OCI-LY1 (cell line): ENCODE measurements around the gene EDN3.

Experiments used
- H2AFZ ChIP-seq: fragments of 200-600 bp; sonication (generic), shearing (Covaris generic); 2 replicates; pipeline ENCODE4 v1.6.0; 2014; ENCODE audit warnings: antibody characterized with exemption, mild to moderate bottlenecking, low read length
- H3F3A ChIP-seq: fragments of 200-600 bp; sonication (generic), shearing (Covaris generic); 2 replicates; pipeline ENCODE4 v1.6.0; 2014; ENCODE audit warnings: mild to moderate bottlenecking, antibody characterized with exemption, low read length, moderate library complexity; ENCODE audit not compliant: insufficient read depth
- H3K27ac ChIP-seq: fragments of 200-600 bp; sonication (generic); 2 replicates; pipeline ENCODE4 v1.5.1; 2014; ENCODE audit warnings: low read length, mixed run types, mild to moderate bottlenecking, low read depth; ENCODE audit not compliant: poor library complexity, severe bottlenecking
- H3K27me3 ChIP-seq: fragments of 200-600 bp; sonication (generic); 2 replicates; pipeline ENCODE4 v1.6.0; 2014; ENCODE audit warnings: antibody characterized with exemption, mild to moderate bottlenecking, low read length, moderate library complexity; ENCODE audit not compliant: insufficient read depth
- H3K36me3 ChIP-seq: fragments of 200-600 bp; sonication (generic); 2 replicates; pipeline ENCODE4 v1.6.1; 2014; ENCODE audit warnings: mild to moderate bottlenecking, antibody characterized with exemption, low read length, moderate library complexity, mixed read lengths; ENCODE audit not compliant: insufficient read depth
- H3K4me1 ChIP-seq: fragments of 200-600 bp; sonication (generic); 2 replicates; pipeline ENCODE4 v1.5.1; 2014; ENCODE audit warnings: mild to moderate bottlenecking, low read length, moderate library complexity; ENCODE audit not compliant: insufficient read depth, severe bottlenecking
- H3K4me2 ChIP-seq: fragments of 200-600 bp; sonication (generic), shearing (Covaris generic); 2 replicates; pipeline ENCODE4 v1.6.1; 2014; ENCODE audit warnings: low read length
- H3K4me3 ChIP-seq: fragments of 200-600 bp; sonication (generic); 2 replicates; pipeline ENCODE4 v1.5.1; 2014; ENCODE audit warnings: low read length, low read depth, mild to moderate bottlenecking, mixed read lengths; ENCODE audit not compliant: poor library complexity, severe bottlenecking
- H3K79me2 ChIP-seq: fragments of 200-600 bp; shearing (Covaris generic); 2 replicates; pipeline ENCODE4 v1.6.1; 2016; ENCODE audit warnings: mixed run types, low read length, mixed read lengths; ENCODE audit not compliant: insufficient read depth
- H3K9ac ChIP-seq: fragments of 200-600 bp; sonication (generic), shearing (Covaris generic); 2 replicates; pipeline ENCODE4 v1.6.1; 2014; ENCODE audit warnings: mild to moderate bottlenecking, low read length, mixed read lengths
- H3K9me2 ChIP-seq: fragments of 200-600 bp; sonication (generic), shearing (Covaris generic); 2 replicates; pipeline ENCODE4 v1.6.1; 2014; ENCODE audit warnings: low read depth, mild to moderate bottlenecking, low read length, mixed read lengths
- H3K9me3 ChIP-seq: fragments of 200-600 bp; shearing (Covaris generic); 2 replicates; pipeline ENCODE4 v1.6.1; 2014; ENCODE audit warnings: low read length, mixed read lengths
- H4K20me1 ChIP-seq: fragments of 200-600 bp; sonication (generic), shearing (Covaris generic); 2 replicates; pipeline ENCODE4 v1.6.0; 2016; ENCODE audit warnings: mild to moderate bottlenecking, low read length; ENCODE audit not compliant: insufficient read depth
- CTCF ChIP-seq: fragments of 200-600 bp; sonication (generic), shearing (Covaris generic); IDR thresholded peaks from 2 replicates; pipeline ENCODE4 v1.5.1; 2017; ENCODE audit warnings: mild to moderate bottlenecking, antibody characterized with exemption, low read length, moderate library complexity, mixed read lengths
- EZH2 ChIP-seq: fragments of 200-600 bp; sonication (generic), shearing (Covaris generic); IDR thresholded peaks from 2 replicates; pipeline ENCODE4 v1.8.0; 2017; ENCODE audit warnings: borderline replicate concordance, mixed run types, mild to moderate bottlenecking, antibody characterized with exemption, low read length, moderate library complexity, mixed read lengths

The EDN3 gene

GRCh38 chr20:59371431-59371830, 71.0 kb downstream of the EDN3 start:
- H3K27ac ChIP-seq = no peak overlapping the region
- H3K4me1 ChIP-seq = no peaks in the 10 kb centered on the region

GRCh38 chr20:59374261-59374660, 73.8 kb downstream of the EDN3 start:
- no peak overlapping the region for H3K4me3 ChIP-seq
- no peaks in the 10 kb centered on the region for H3K36me3 ChIP-seq
- no peak overlapping the region for H2AFZ ChIP-seq
- no peaks in the 10 kb centered on the region for H3F3A ChIP-seq
- no peaks in the 10 kb centered on the region for H3K9me2 ChIP-seq
- no peaks in the 10 kb centered on the region for H3K79me2 ChIP-seq
- H3K27ac ChIP-seq = no peak overlapping the region
- H3K9ac ChIP-seq = no peak overlapping the region
- no peaks in the 10 kb centered on the region for H4K20me1 ChIP-seq
- no peaks in the 10 kb centered on the region for H3K9me3 ChIP-seq
- TF ChIP-seq EZH2 (no peak), CTCF (no peak)
- no peaks in the 10 kb centered on the region for H3K4me1 ChIP-seq
- H3K4me2 ChIP-seq = no peak overlapping the region
- no peaks in the 10 kb centered on the region for H3K27me3 ChIP-seq

More at GRCh38 chr20:59371431-59371830, 71.0 kb downstream of the EDN3 start:
- H4K20me1 ChIP-seq = no peaks in the 10 kb centered on the region
- no peak overlapping the region for H3K9ac ChIP-seq
- no peak for TF ChIP-seq CTCF
- no peak for TF ChIP-seq EZH2
- H3K27me3 ChIP-seq = no peaks in the 10 kb centered on the region
- no peaks in the 10 kb centered on the region for H3K79me2 ChIP-seq
- no peaks in the 10 kb centered on the region for H3K9me3 ChIP-seq
- H3F3A ChIP-seq = no peaks in the 10 kb centered on the region
- no peak overlapping the region for H2AFZ ChIP-seq
- H3K4me2 ChIP-seq = no peak overlapping the region
- no peaks in the 10 kb centered on the region for H3K36me3 ChIP-seq
- H3K9me2 ChIP-seq = no peaks in the 10 kb centered on the region
- H3K4me3 ChIP-seq = no peak overlapping the region

- Histone ChIP-seq H3K79me2 (no peaks in the 10 kb centered on the region), H3F3A (no peaks in the 10 kb centered on the region), H3K9ac (no peak overlapping the region), H3K9me3 (no peaks in the 10 kb centered on the region), H2AFZ (no peak overlapping the region), H4K20me1 (no peaks in the 10 kb centered on the region), H3K27me3 (no peaks in the 10 kb centered on the region), H3K4me3 (no peak overlapping the region), H3K27ac (no peak overlapping the region), H3K9me2 (no peaks in the 10 kb centered on the region), H3K36me3 (no peaks in the 10 kb centered on the region), H3K4me2 (no peak overlapping the region), H3K4me1 (no peaks in the 10 kb centered on the region)
- TF ChIP-seq CTCF (no peak), EZH2 (no peak)
Observed at GRCh38 chr20:59375541-59375940, 75.1 kb downstream of the EDN3 start.
